ENCODE measurements around the gene DIO1.

DNA sequence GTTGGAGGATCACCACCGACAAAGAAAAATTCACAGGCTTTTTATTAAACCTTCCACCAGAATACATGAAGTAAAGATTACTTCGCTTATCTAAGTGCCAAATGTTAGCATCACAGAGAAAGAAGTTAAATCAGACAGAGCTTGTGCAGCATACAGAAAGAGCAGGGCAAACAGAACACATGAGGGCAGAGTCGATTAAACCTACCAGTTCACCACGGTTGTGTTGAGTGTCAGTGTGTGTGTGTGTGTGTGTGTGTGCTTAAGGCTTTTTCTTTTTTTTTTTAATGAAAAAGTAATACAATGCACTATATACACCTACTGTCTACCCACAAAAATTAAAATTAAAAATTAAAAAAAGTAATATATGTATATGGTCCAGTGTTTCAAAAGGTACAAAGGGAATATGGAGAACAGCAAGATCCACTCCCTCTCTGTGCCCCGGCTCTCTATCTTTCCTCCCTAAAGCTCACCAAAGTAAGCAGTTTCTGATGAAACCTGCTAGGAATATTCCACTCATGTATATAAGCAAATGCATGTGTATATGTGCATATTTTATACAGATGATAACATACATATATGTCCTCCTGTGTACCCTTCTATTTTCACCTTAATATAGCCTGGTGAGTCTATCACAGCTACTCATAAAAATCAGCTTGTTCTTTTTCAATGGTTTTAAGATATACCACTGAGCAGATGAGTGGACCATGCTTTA is 22.1 kb upstream of the DIO1 start:
- TF ChIP-seq POLR2A (IDR thresholded peaks at IDR 0.05): no peak
- TF ChIP-seq, protein P1, sequence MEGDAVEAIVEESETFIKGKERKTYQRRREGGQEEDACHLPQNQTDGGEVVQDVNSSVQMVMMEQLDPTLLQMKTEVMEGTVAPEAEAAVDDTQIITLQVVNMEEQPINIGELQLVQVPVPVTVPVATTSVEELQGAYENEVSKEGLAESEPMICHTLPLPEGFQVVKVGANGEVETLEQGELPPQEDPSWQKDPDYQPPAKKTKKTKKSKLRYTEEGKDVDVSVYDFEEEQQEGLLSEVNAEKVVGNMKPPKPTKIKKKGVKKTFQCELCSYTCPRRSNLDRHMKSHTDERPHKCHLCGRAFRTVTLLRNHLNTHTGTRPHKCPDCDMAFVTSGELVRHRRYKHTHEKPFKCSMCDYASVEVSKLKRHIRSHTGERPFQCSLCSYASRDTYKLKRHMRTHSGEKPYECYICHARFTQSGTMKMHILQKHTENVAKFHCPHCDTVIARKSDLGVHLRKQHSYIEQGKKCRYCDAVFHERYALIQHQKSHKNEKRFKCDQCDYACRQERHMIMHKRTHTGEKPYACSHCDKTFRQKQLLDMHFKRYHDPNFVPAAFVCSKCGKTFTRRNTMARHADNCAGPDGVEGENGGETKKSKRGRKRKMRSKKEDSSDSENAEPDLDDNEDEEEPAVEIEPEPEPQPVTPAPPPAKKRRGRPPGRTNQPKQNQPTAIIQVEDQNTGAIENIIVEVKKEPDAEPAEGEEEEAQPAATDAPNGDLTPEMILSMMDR (IDR thresholded peaks at IDR 0.05): no peak
